ENCODE data around the gene COL13A1. TPM values are rescaled to one million over a fixed set of nuclear protein-coding genes. Genes with fewer than 3 reads are reported as not detected.

Gene COL13A1
- total RNA-seq, 2 donors from 2014 or later: not detected

DNA sequence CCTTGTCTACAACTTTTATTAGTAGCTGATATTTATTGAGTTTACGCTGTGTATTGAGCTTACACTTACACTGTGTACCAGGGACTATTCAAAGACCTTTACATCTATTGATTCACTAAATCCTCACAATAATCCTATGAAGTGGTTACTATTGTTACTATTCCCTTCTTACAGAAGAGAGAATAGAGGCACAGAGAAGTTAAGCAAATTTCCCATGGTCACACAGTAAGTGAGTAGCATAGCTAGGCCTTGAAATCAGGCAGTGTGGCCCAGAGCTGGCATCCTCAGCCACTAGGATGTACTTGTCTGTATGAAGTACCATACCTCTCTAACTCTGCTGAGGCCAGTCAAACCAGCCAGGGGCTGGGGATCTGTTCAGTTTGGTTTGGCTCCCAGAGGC, 7.6 kb downstream of the COL13A1 start:
- ATAC-seq (no peak), DNase-seq (ENCODE audit: low spot score in 2 of 2) (no peak)
- H3K9me3 Mint-ChIP-seq: no peaks in the 10 kb centered on the region
- H3K36me3 Mint-ChIP-seq: no peaks in the 10 kb centered on the region
- H3K27ac Mint-ChIP-seq: no peak overlapping the region

- no peak for DNase-seq (ENCODE audit: low spot score in 2 of 2)
- H3K36me3 Mint-ChIP-seq: no peaks in the 10 kb centered on the region
- ATAC-seq: no peak
- no peaks in the 10 kb centered on the region for H3K9me3 Mint-ChIP-seq
- peak overlapping the region in 1 of 2 donors; percentile 94 for H3K27ac Mint-ChIP-seq
These were observed 8.4 kb downstream of the COL13A1 start for GRCh38 chr10:69810097-69810496.

DNA sequence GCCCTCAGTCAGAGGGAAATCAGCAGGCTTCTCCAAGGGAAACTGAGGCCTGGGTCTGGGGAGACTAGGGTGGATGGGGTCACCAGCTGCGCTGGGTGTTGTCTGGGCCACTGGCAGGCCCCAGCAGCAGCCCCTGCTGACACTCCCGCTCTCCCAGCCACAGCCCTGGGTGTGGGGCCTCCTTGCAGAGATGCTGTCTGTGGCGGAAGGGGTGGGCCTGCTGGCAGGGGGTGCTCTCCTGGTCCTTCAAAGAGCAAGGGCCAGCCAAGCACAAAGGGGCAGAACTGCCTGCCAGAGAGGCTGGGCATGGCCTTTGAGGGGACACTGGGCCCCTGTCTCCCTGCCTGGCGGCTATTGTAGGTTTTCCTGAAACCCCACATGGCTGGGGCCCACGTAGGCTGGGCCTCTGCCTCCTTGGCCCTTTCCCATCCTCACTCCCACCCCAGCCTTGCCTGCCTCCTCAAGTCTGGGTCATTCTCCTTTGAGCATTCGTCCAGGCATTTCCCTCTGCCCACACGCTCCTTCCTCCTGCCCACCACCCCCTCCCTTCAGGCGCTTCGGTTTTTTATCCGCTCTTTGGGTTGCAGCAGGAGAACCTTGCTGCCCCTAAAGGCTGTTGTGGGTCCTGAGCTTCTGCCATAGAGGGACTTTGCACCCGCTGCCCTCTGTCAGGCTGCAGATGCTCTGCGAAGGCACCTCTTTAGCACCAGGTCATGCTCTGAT, 9.1 kb downstream of the COL13A1 start:
- Mint-ChIP-seq H3K36me3 (no peaks in the 10 kb centered on the region), H3K9me3 (no peaks in the 10 kb centered on the region), H3K27ac (no peak overlapping the region)
- no peak for ATAC-seq
- no peak for DNase-seq (ENCODE audit: low spot score in 2 of 2)

GRCh38 chr10:69813632-69814031, 11.9 kb downstream of the COL13A1 start:
- H3K9me3 Mint-ChIP-seq: peaks cover 0 to under 1% of the 10 kb centered on the region in 2 donors
- H3K27ac Mint-ChIP-seq: no peak overlapping the region
- no peaks in the 10 kb centered on the region for H3K36me3 Mint-ChIP-seq
- DNase-seq (ENCODE audit: low spot score in 2 of 2) (no peak), ATAC-seq (no peak)

DNA sequence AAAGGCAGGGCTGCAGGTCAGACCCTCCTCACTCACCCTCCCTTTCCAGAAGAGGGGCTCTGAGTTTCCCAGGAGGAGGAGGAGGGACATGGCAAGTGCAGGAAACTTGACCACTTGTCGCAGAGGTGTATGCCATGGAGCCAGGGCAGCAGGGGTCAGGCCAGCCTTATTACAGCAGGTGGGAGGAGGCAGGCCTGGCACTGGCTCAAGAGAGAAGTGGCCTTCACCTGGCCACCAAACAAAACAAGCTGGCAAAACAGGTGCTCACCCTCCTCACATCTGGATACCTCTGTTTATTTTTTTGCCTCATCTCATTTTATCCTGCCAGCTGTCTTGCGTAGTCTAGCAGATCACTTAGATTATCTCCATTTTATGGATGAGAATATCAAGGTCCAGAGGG, 12.5 kb downstream of the COL13A1 start:
- ATAC-seq: no peak
- H3K27ac Mint-ChIP-seq: no peak overlapping the region

DNA sequence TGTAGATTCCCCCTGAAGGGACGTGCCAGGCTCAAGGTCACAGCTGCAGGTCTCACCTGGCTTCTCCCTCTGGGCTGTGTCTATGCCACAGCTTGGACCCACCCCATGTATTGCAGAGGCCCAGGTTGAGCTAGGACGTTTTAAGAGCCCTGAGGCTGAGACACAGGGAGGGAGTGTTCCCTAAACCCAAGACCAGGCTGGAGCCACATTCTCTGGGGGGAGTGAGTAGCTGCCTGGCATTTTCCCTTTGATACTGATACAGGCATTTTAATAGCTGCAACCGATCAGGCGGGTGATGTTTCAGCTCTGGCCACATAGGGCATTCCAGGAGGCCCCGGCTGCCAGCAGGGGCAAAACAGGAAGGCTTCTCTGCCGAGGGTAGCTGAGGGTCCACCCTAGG, 13.4 kb downstream of the COL13A1 start:
- H3K27ac Mint-ChIP-seq: no peak overlapping the region
- H3K9me3 Mint-ChIP-seq: peaks cover 0 to 12% of the 10 kb centered on the region in 2 donors
- ATAC-seq: no peak
- H3K36me3 Mint-ChIP-seq: peaks cover 0 to 7% of the 10 kb centered on the region in 2 donors
- DNase-seq (ENCODE audit: low spot score in 2 of 2): no peak

More for the DNA sequence above, 12.5 kb downstream of the COL13A1 start:
- Mint-ChIP-seq H3K9me3 (peaks cover 0 to 6% of the 10 kb centered on the region in 2 donors), H3K36me3 (no peaks in the 10 kb centered on the region)
- DNase-seq (ENCODE audit: low spot score in 2 of 2): no peak

- peaks cover 0 to 9% of the 10 kb centered on the region in 2 donors for H3K36me3 Mint-ChIP-seq
- peaks cover 0 to 13% of the 10 kb centered on the region in 2 donors for H3K9me3 Mint-ChIP-seq
- H3K27ac Mint-ChIP-seq: no peak overlapping the region
- ATAC-seq (no peak), DNase-seq (ENCODE audit: low spot score in 2 of 2) (no peak)
These were observed 14.8 kb downstream of the COL13A1 start for GRCh38 chr10:69816521-69816920.

DNA sequence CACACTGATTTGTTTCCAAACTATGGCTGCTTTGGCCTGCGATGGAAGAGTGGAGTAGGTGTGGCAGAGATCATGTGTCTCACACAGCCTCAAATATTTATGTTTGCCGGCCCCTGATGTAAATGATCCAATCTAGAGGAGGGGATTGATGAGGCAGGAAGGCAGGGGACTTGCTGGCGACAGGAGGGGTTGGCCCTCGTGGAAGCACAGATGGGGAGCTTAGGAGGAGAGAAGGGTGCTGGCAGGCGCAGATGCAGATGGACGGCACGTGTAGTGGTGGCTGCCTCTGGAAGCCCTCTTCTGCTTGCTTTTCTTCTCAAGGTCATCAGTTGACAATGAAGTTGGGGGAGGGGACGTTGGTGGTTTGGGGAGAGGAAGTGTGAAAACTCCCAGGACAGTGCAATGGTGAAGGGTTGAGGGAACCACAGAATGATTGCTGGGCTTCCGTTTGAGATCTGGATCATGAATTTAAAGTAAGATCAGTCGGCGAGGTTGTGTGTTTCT, 15.4 kb downstream of the COL13A1 start:
- Mint-ChIP-seq H3K36me3 (peaks cover 0 to 9% of the 10 kb centered on the region in 2 donors), H3K27ac (no peak overlapping the region), H3K9me3 (peaks cover 0 to 13% of the 10 kb centered on the region in 2 donors)
- no peak for ATAC-seq
- DNase-seq (ENCODE audit: low spot score in 2 of 2): no peak

DNA sequence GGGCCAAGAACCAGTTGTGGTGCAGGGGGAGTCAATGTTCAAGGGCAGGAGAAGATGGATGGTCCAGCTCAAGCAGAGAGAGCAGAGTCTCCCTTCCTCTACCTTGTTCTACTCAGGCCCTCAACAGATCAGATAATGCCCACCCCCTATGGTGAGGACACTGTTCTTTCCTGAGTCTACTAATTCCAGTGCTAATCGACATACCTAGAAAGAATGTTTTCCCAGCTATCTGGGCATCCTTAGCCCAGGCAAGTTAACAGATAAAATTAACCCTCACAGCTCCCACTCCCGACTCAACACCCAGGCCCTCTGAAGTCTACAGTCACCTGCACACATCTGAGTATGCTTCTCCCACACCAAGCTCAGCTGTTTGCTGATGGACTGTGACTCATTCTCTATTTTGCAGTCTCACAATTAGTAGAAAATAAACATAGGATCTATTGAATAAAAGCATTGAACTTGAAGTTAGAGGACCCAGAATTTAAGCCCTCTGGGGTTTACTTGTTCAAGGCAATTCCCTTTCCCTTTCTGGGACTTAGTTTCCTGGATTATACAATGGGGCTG, 17.1 kb downstream of the COL13A1 start:
- H3K9me3 Mint-ChIP-seq: peaks cover 0 to 13% of the 10 kb centered on the region in 2 donors
- ATAC-seq: no peak

DNA sequence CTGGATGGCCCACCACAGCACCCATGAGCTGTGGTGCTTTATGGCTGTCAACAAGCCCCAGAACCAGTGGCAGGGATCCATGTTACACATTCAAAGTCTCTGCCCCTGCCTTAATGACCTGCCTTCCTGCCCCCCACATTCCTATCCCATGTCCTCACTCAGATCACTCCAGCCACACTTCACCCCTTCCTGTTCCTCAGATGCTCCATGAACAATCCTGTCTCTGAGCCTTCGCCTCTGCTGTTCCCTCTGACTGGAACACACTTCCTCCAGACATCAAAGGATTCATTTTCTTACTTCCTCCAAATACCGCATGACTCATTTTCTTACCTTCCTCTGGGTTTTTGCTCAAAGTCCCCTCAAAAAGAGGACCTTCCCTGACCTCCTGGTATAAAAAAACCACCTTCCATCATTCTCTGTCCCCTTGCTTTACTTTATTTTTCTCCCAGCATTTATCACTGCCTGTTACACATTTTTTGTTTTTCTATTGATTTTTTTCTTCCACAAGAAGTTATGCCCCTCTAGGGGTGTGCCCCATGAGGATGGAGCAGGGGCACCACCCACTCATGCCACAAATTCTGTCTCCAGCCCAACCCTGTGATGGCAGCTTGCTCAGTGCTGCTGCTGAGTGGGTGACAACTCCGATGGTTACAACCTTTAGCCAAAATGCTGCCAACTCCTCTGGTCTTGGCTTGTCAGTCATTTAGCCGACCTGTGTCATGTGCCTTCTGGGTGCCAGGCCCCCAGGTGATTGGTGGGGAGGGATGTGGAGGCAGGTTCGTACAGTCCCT, 18.2 kb downstream of the COL13A1 start:
- no peak for DNase-seq (ENCODE audit: low spot score in 2 of 2)
- Mint-ChIP-seq H3K27ac (peak overlapping the region in 1 of 2 donors; percentile 29), H3K36me3 (peaks cover 0 to 9% of the 10 kb centered on the region in 2 donors), H3K9me3 (peaks cover 0 to 13% of the 10 kb centered on the region in 2 donors)
- peak in 1 of 2 donors; percentile 59 for ATAC-seq

More for the DNA sequence above, 17.1 kb downstream of the COL13A1 start:
- Mint-ChIP-seq H3K36me3 (peaks cover 0 to 9% of the 10 kb centered on the region in 2 donors), H3K27ac (no peak overlapping the region)
- no peak for DNase-seq (ENCODE audit: low spot score in 2 of 2)

GRCh38 chr10:69820817-69821216, 19.1 kb downstream of the COL13A1 start:
- no peak for ATAC-seq
- no peak overlapping the region for H3K27ac Mint-ChIP-seq

GRCh38 chr10:69825604-69826003, 23.9 kb downstream of the COL13A1 start:
- DNase-seq (ENCODE audit: low spot score in 2 of 2): no peak
- Mint-ChIP-seq H3K36me3 (no peaks in the 10 kb centered on the region), H3K27ac (no peak overlapping the region), H3K9me3 (no peaks in the 10 kb centered on the region)
- ATAC-seq: no peak

More at GRCh38 chr10:69820817-69821216, 19.1 kb downstream of the COL13A1 start:
- DNase-seq (ENCODE audit: low spot score in 2 of 2): no peak
- peaks cover 0 to 13% of the 10 kb centered on the region in 2 donors for H3K9me3 Mint-ChIP-seq
- H3K36me3 Mint-ChIP-seq: peaks cover 0 to 9% of the 10 kb centered on the region in 2 donors

DNA sequence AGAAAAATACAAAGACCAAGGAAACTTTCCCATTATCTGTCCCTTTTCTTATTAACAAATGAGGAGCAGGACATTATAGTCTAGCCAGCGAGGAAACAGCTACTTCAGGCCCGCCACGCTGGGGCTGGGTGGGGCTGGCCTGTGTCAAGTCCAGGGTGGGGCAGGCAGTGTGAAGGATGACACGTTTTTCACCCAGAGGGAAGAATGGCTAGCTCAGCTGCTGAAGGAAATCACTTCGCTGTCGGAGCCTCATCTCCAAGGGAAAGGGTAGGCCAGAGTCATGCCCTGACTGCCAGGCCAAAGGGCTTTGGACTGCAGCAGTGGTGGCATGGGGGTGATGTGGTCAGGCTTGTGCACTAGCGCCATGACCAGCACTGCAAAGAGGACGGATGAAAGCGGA, 24.4 kb downstream of the COL13A1 start:
- H3K27ac Mint-ChIP-seq: no peak overlapping the region
- no peak for ATAC-seq
- H3K36me3 Mint-ChIP-seq: no peaks in the 10 kb centered on the region
- DNase-seq (ENCODE audit: low spot score in 2 of 2): no peak
- no peaks in the 10 kb centered on the region for H3K9me3 Mint-ChIP-seq

DNA sequence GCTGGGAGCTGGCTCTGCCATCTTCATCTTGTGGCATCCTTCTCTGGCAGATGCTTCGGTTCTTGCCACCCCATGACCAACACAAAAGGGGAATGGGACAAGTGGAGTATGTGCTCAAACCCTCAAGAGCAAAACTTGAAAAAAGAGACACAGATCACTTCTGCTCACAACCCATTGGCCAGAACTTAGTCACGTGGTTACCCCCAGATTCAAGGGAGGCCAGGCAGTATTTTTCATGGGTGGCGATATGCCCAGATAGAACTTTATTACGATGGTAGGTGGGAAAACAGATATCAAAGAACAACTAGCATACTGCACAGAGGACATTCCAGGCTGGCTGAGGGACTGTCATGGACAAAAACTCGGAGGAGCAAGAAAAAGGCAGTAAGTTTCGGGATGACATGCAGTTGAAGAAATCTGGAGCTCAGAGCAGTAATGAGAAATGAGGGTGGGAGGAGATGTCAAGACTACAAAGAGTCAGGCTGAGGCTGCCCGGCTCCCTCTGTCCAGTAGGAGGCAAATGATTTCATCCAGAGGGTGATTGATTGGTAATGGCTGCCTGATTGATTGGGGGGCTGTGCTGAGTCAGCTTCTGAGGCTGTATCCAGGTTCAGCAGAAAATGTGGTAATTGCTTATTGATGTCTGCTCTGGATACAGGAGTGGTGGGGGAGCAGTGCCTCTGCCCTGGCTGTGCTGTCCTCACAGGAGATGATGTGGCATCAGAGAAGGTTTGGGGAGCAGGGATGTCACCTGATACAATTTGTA, 25.3 kb downstream of the COL13A1 start:
- Mint-ChIP-seq H3K36me3 (no peaks in the 10 kb centered on the region), H3K27ac (no peak overlapping the region), H3K9me3 (no peaks in the 10 kb centered on the region)
- ATAC-seq: no peak
- DNase-seq (ENCODE audit: low spot score in 2 of 2): no peak

GRCh38 chr10:69828144-69828870, 26.6 kb downstream of the COL13A1 start:
- ATAC-seq: no peak
- Mint-ChIP-seq H3K36me3 (no peaks in the 10 kb centered on the region), H3K27ac (no peak overlapping the region), H3K9me3 (no peaks in the 10 kb centered on the region)
- DNase-seq (ENCODE audit: low spot score in 2 of 2): no peak

GRCh38 chr10:69829775-69830174, 28.1 kb downstream of the COL13A1 start:
- H3K9me3 Mint-ChIP-seq: no peaks in the 10 kb centered on the region
- no peak for ATAC-seq
- no peaks in the 10 kb centered on the region for H3K36me3 Mint-ChIP-seq
- no peak for DNase-seq (ENCODE audit: low spot score in 2 of 2)
- H3K27ac Mint-ChIP-seq: no peak overlapping the region
